ENCODE data around the gene CDH4. TPM values are rescaled to one million over a fixed set of nuclear protein-coding genes. Genes with fewer than 3 reads are reported as not detected.

CDH4 gene
- total RNA-seq, 4 donors from 2014 or later, result under 0.01 to 0.56 (median 0.19) TPM; not detected in 1

DNA sequence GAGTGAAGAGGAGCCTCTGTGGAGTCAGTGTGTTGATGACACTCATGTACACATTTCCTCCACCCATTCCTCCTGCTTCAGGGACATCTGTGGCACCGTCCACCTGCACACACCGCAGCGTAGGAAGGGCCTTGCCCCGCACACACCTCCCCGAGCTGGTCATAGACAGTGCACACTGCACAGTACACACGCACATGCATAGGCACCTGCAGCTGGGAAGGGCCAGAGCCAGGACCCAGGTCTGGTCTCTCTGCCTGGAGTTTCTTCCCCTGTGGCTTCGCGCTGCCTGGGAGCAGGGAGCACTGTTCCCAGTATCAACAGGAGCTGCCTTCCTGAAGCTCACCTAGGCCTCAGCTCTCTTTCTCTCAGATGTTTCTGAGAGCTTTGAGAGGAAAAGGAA is 473.1 kb downstream of the CDH4 start:
- ATAC-seq (ENCODE audit: low FRiP score), result no peak
- DNase-seq (ENCODE audit: low spot score), result no peak
- TF ChIP-seq, protein P1, sequence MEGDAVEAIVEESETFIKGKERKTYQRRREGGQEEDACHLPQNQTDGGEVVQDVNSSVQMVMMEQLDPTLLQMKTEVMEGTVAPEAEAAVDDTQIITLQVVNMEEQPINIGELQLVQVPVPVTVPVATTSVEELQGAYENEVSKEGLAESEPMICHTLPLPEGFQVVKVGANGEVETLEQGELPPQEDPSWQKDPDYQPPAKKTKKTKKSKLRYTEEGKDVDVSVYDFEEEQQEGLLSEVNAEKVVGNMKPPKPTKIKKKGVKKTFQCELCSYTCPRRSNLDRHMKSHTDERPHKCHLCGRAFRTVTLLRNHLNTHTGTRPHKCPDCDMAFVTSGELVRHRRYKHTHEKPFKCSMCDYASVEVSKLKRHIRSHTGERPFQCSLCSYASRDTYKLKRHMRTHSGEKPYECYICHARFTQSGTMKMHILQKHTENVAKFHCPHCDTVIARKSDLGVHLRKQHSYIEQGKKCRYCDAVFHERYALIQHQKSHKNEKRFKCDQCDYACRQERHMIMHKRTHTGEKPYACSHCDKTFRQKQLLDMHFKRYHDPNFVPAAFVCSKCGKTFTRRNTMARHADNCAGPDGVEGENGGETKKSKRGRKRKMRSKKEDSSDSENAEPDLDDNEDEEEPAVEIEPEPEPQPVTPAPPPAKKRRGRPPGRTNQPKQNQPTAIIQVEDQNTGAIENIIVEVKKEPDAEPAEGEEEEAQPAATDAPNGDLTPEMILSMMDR (IDR thresholded peaks at IDR 0.05), result no peak

DNA sequence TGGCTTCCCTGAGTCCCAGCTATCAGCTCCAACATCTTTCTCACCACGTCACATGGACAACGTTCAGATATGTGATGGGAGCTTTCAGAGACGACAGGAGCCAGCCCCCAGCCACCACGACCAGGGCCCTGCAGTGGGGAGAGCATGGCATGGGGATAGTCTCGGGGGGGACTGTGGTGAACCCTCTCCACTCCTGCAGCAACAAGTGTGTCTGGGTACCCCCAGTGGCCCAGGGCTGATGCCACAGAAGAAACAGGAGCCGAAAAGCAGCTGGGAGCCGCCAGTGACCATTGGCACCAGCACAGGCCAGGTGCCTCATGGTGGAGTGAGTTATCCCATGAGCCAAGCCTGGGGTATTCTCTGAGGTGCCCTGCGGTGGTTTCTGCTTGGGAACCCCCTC is 473.9 kb downstream of the CDH4 start:
- DNase-seq (ENCODE audit: low spot score), result no peak
- TF ChIP-seq, protein P1 (IDR thresholded peaks at IDR 0.05), result no peak
- ATAC-seq (ENCODE audit: low FRiP score), result no peak

DNA sequence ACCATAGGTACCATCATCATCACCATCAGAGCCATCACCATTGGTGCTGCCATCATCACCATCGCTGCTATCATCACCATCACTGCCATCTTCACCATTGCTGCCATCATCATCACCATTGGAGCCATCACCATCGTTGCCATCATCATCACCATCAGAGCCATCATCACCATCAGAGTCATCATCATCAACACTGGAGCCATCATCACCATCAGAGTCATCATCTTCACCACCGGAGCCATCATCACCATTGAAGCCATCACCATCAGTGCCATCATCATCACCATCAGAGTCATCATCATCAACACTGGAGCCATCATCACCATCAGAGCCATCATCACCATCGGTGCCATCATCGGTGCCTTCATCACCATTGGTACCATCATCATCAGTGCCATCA is 474.9 kb downstream of the CDH4 start:
- no peak for DNase-seq (ENCODE audit: low spot score)
- TF ChIP-seq, protein P1 (IDR thresholded peaks at IDR 0.05), result no peak
- no peak for ATAC-seq (ENCODE audit: low FRiP score)

DNA sequence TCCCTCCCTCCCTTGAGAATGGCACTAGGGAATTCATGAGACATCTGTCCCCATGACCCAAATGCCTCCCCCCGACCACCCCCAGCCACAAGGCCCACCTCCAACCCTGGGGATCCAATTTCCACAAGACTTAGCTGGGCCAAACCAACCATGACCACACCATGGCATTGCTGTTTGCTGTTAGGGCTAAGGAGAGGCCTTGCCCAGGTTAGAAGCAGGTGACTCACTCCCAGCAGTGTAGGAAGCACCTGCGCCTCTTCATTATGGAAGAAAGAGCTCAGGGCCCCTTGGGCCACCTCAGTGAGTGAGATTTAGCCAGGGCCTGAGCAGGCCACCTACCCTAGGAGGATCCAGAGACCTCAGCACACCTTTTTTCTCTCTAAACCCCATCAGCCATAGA is 475.7 kb downstream of the CDH4 start:
- ATAC-seq (ENCODE audit: low FRiP score), result no peak
- DNase-seq (ENCODE audit: low spot score), result no peak
- TF ChIP-seq, protein P1 (IDR thresholded peaks at IDR 0.05), result no peak

DNA sequence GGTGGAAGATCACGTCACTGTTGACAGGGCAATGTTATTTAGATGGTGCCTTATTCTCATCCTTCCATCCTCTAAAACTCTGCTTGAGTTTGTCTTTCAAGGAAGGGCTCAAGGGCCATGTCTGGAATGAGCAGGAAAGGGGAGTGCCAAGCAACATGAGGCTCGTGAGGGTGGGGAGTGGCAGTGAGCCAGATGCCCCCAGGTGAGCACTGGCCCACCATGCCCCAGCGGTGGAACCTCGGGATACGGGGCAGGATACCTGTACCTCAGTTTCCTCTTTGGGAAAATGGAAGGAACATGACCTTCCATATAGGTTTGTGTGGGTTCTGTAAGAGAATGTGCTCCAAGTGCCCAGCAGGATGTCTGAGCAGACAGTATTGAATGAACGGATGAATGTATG is 476.3 kb downstream of the CDH4 start:
- no peak for ATAC-seq (ENCODE audit: low FRiP score)
- no peak for DNase-seq (ENCODE audit: low spot score)
- TF ChIP-seq, protein P1 (IDR thresholded peaks at IDR 0.05), result no peak

DNA sequence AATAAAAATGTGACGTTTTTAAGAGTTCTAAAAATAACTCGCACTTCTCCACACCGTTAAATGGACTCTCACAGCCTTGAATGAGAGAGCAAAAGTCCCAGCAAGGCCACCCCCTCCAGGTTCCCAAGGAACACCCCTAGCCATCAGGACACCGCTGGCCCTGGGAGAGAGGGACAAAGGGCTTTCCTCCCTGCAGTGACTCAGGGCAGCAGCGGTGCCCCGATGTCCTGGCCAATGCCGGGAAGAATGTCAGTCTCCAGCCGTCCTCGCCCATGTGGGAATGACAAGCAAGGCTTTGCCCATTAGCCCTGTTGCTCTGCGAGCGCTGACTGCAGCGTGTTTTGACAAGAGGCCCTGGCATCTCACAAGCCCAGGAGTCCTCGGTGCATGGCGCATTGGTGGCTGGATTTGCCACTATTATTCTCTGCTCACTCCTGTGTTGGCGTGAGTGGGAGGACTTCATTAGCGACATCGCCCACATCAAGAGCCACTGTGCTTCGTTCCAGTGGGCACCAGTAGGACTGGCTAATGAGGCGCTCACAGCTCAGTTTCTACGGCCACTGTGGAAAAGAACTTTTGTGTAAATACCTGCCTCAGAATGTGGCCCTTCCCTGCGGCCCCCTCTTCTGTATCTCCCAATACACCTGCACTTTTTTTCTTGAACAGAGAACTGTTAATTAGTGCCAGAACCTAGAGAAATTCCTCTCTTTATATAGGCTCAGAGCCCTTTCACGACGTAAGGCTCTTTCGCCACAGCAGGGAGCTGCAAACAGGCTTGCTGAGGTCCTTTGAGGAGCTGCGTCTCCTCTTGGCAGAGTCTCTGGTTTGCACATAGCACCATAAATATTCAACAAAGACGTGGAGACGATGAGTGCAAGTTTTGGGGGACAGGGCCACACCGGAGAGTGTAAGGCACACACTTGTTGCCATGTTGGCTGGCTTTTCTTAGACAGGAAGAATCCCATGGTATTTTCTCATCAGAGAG is 477.0 kb downstream of the CDH4 start:
- no peak for DNase-seq (ENCODE audit: low spot score)
- TF ChIP-seq, protein P1 (IDR thresholded peaks at IDR 0.05), result no peak
- ATAC-seq (ENCODE audit: low FRiP score), result no peak
